Thoracic aorta (tissue), 2 donors: ENCODE measurements around the gene UBAP1. TPM values are rescaled to one million over a fixed set of nuclear protein-coding genes. Genes with fewer than 3 reads are reported as not detected.
"Not testable (repeated sequence)": the region's sequence is repeated elsewhere in the genome, so short reads cannot be mapped to it uniquely, and the experiment has no call there.

Experiments
- ATAC-seq: fragments of 150-250 bp; one replicate; pipeline ENCODE4 v1.8.0; 2017; ENCODE audit warnings: low read depth; ENCODE audit not compliant: insufficient number of reproducible peaks, low FRiP score
- DNase-seq: peaks from one replicate; pipeline ENCODE4 v3.0.0-alpha.2; 2020; ENCODE audit warnings: low spot score
- H3K27ac ChIP-seq, 2 donors: fragments of 200-600 bp; sonication (generic); 1 replicate in 1 of 2; 2 replicates in 1 of 2; pipeline ENCODE4 v1.5.1; 2016; ENCODE audit warnings: mild to moderate bottlenecking in 2 of 2, moderate library complexity in 2 of 2
- H3K27me3 ChIP-seq: fragments of 200-600 bp; sonication (generic); replicated peaks from 2 replicates; pipeline ENCODE4 v1.6.0; 2016; ENCODE audit warnings: mild to moderate bottlenecking; ENCODE audit not compliant: insufficient read depth
- H3K36me3 ChIP-seq: fragments of 200-600 bp; sonication (generic); one replicate; pipeline ENCODE4 v1.5.1; 2016
- H3K4me1 ChIP-seq, 2 donors: fragments of 200-600 bp; sonication (generic); 1 replicate in 1 of 2; 2 replicates in 1 of 2; pipeline versions ENCODE4 v1.5.1 to v1.6.0; 2016; ENCODE audit warnings: low read depth in 2 of 2, mild to moderate bottlenecking in 1 of 2; ENCODE audit not compliant: control insufficient read depth in 1 of 2
- H3K4me3 ChIP-seq: fragments of 200-600 bp; sonication (generic); 2 replicates; pipeline ENCODE4 v1.5.1; 2016; ENCODE audit warnings: mild to moderate bottlenecking
- H3K9me3 ChIP-seq: fragments of 200-600 bp; sonication (generic); 2 replicates; pipeline ENCODE4 v1.5.1; 2016
- CTCF ChIP-seq: fragments of 200-600 bp; sonication (generic); IDR thresholded peaks from one replicate; pipeline ENCODE4 v1.5.1; 2019; ENCODE audit warnings: antibody characterized with exemption
- total RNA-seq, 2 donors: library from RNA; depleted of rRNA; stranded (reverse); fragments of >200 nt; gene quantifications; one replicate each; pipeline versions ENCODE4 v1.1.0 to v1.2.3, GENCODE V29; 2016

UBAP1 gene
- total RNA-seq, 2 donors from 2014 or later: 35.7 to 52.3 TPM

- H3K27me3 ChIP-seq: no peaks in the 10 kb centered on the region
- H3K4me3 ChIP-seq: no peak overlapping the region
- H3K4me1 ChIP-seq: no peaks in the 10 kb centered on the region
- no peak overlapping the region for H3K27ac ChIP-seq
- no peaks in the 10 kb centered on the region for H3K36me3 ChIP-seq
- DNase-seq: no peak
- H3K9me3 ChIP-seq: no peaks in the 10 kb centered on the region
- ATAC-seq: no peak
- TF ChIP-seq CTCF: no peak
These were observed 112.6 kb downstream of the UBAP1 start for GRCh38 chr9:34291423-34291822.

- H3K27me3 ChIP-seq: no peaks in the 10 kb centered on the region
- H3K27ac ChIP-seq: no peak overlapping the region
- no peaks in the 10 kb centered on the region for H3K4me1 ChIP-seq
- no peak for DNase-seq
- H3K4me3 ChIP-seq: no peak overlapping the region
- TF ChIP-seq CTCF: no peak
- no peaks in the 10 kb centered on the region for H3K36me3 ChIP-seq
- no peaks in the 10 kb centered on the region for H3K9me3 ChIP-seq
- no peak for ATAC-seq
These were observed 113.7 kb downstream of the UBAP1 start for GRCh38 chr9:34292552-34292951.

GRCh38 chr9:34301064-34301463 lies 122.2 kb downstream of the UBAP1 start:
- not testable (repeated sequence) for DNase-seq, ATAC-seq, H3K27me3 ChIP-seq, H3K4me3 ChIP-seq, H3K27ac ChIP-seq, H3K36me3 ChIP-seq, H3K9me3 ChIP-seq, H3K4me1 ChIP-seq

Other genes starting within 250 kb of the UBAP1 start
- gene UBAP2, start 130.2 kb upstream of the UBAP1 start, total RNA-seq: 10 to 100 TPM; 21.3 to 29.9 TPM
- gene DCAF12, start 52.3 kb upstream of the UBAP1 start, total RNA-seq: 10 to 100 TPM; 14.9 to 31.4 TPM
- 1 to 10 TPM in 1 of 2 donors, under 1 TPM in 1; 0.56 to 1.1 TPM for gene KIF24, start 150.2 kb downstream of the UBAP1 start, total RNA-seq
- gene NUDT2, start 150.5 kb downstream of the UBAP1 start, total RNA-seq: 10 to 100 TPM in 1 of 2 donors, 1 to 10 TPM in 1; 3.4 to 20.8 TPM
- 10 to 100 TPM in 1 of 2 donors, 1 to 10 TPM in 1; 7.4 to 12.1 TPM for gene MYORG, start 197.9 kb downstream of the UBAP1 start, total RNA-seq